NCI-H2227 (cell line): ENCODE data around the gene TRPV3.
"Not testable (repeated sequence)": the region's sequence is repeated elsewhere in the genome, so short reads cannot be mapped to it uniquely, and the experiment has no call there.

Experiments
- DNase-seq: peaks from one replicate; lab custom pipeline; 2025; ENCODE audit not compliant: unreplicated experiment; lab: John Stamatoyannopoulos, UW

Gene TRPV3

GRCh38 chr17:3475812-3476610, 81.6 kb downstream of the TRPV3 start, which contains the start of gene ASPA:
ASPA (plus strand) TSS chr17:3475997; CDS start chr17:3476160, 163 bp downstream.
- DNase-seq: no peak

- DNase-seq: no peak
These were observed 82.3 kb downstream of the TRPV3 start for GRCh38 chr17:3475251-3475685.

GRCh38 chr17:3474212-3474611, 83.4 kb downstream of the TRPV3 start:
- no peak for DNase-seq

DNA sequence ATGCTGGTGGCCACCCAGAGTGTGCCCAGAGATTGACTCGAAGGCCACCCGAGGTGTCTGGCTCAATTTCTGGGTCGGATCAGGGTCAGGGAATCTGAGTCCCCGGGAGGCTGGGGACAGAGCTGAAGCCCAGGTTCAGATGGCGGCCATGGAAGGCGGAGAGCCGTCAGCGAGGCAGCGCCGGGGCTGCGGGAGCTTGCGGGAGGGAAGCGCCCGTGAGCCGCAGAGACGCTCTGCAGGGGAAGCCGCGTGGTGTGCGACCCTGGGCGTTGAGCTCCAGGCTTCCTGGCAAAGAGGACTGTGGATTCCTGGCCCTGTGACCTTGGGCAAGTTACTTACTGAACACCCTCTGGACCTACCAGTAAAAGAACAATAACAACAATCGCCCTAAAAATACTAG, 85.5 kb downstream of the TRPV3 start:
- DNase-seq: no peak

DNA sequence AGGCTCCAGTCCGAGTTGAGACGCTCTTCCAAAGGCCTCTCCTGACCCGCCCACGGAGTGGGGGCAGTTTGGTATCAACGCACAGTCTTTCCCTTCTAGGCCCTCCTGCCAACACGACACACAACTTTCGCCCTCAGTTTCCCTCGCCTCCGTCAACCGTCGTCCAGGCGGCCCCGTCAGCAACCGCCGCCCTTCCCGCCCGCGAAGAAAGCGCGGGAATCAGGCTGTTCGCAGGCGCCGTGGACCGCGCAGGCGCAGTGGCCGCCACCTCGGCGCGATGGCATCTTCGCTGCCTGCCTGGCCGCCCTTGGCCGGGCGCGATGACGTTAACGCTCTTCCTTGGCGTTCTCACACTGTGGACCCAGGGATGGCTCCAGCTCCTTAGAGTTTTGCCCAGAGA, 86.0 kb downstream of the TRPV3 start, which contains the start of gene SPATA22:
Gene SPATA22 (minus strand): TSS at position 221 of the 400 bp plus-strand sequence. CDS start 2,494 bp downstream, outside the sequence.
- DNase-seq: no peak

DNA sequence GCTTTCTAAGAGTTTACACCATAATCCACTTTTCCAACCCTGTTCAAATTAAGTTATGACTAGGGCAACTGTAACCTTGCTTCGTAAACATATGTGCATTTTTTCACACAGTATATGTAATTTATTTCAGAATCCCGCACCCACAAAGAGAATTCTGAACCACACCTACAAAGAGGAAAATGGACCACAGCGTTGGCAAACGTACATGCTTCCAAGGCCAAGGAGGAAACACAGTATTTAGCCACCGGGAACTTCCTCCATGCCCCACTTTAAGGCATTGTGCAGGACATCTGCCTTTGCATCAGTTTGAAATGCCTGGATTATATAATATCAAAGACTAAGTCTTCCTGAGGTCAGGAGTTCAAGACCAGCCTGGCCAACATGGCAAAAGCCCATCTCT, 88.1 kb downstream of the TRPV3 start:
- no peak for DNase-seq

GRCh38 chr17:3466355-3466754, 91.3 kb downstream of the TRPV3 start:
- not testable (repeated sequence) for DNase-seq
